GM18526 (cell line): ENCODE data around the gene GLT1D1.

Source experiments
- POLR2A ChIP-seq: IDR thresholded peaks from 3 replicates; pipeline ENCODE4 v1.6.1; 2011; ENCODE audit not compliant: insufficient read length; ENCODE audit errors: extremely low read depth

Gene GLT1D1

DNA sequence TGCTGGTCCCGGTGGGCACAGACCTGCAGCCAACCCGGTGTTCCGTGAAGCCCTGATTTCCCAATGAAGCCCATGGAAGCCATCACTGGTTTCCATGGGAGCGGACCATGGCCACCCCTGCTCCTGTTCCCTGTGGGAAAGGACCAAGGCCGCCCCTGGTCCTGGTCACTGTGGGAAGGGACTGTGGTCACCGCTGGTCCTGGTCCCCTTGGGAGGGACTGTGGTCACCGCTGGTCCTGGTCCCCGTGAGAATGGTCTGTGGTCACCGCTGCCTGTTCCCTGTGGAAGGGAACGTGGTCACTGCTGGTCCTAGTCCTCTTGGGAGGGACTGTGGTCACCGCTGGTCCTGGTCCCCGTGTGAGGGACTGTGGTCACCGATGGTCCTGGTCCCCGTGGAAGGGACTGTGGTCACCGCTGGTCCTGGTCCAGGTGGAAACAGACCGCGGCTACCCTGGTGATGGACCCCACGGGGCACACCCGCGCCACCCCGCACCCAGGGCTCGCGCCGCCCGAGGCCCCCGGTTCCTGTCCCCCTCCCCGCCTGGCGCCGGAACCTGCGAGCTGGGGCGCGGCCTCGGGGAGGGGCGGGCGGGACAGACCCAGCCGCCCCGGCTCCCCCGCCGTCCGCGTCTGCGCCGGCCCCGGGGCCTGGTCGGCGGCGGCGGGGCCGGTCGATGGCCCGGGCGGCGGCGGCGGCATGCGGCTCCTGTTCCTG is at the start of gene GLT1D1:
Gene GLT1D1 (plus strand): TSS at position 594 of the 715 bp plus-strand sequence. CDS start 104 bp downstream, at position 698.
- no peak for TF ChIP-seq POLR2A

- no peak for TF ChIP-seq POLR2A
Observed at GRCh38 chr12:128803788-128804187, 49.5 kb upstream of the GLT1D1 start.

DNA sequence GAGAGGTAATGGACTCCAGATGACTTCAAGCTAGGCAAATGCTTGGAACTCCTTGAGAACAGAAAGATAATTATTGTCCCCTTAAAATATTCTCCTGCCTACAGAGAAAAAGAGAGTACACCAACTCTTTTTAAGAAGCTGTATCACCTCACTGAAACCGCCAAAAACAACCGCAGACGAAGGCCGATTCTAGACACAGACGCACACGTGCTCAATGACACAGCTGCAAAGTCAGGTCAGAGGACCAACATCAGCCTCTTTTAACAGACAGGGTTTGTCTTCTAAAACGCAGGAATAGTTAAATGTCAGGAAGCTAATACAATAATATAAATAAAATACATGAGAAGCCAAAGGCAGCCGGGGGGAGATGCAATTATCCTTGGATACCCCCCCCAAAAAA is 48.5 kb upstream of the GLT1D1 start:
- no peak for TF ChIP-seq POLR2A

- no peak for TF ChIP-seq POLR2A
Observed at GRCh38 chr12:128806573-128806972, 46.7 kb upstream of the GLT1D1 start.

DNA sequence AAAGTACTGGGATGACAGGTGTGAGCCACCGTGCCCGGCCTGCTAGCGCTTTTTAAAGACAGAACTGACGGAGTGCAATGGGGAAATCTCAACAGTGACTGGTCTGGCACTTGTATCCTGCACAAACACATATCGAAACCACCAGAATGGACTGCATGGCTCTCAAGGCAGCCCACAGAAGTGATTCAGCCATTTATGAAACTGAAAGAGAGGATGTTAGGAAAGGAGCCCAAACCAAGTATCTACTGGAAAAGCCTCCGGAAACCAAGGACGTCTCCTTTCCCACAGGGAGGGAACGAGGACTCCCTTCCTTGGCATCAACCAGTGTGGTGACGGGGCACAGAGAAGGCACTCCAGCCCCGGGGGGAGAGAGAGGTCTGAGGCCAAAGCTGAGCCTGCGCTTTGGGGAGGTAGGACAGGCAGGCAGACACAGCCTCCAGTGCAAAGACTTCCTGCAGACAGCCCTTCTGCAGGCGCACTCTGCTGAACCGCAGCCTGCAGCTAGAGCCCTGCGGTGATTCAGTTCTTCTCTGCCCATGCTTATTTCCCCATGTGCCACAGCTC is 46.0 kb upstream of the GLT1D1 start:
- no peak for TF ChIP-seq POLR2A

DNA sequence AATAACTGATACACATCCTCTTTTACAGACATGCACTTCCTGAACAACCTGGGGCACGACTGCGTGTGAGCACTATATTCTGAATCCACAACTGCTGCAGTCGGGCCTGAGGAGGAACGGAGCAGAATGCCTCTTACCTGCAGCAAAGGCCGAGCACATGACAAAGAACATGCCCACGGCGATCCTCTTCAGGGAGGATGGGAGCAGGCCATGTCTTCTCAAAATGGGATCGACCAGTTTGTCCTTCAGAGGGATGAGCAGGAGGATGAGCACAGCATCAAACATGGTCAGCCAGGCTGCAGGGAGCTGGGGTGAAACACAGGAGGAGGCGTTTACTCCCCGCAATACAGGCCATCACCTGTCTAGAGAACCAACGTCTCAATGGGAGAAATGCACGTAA is 44.6 kb upstream of the GLT1D1 start:
- TF ChIP-seq POLR2A: no peak

DNA sequence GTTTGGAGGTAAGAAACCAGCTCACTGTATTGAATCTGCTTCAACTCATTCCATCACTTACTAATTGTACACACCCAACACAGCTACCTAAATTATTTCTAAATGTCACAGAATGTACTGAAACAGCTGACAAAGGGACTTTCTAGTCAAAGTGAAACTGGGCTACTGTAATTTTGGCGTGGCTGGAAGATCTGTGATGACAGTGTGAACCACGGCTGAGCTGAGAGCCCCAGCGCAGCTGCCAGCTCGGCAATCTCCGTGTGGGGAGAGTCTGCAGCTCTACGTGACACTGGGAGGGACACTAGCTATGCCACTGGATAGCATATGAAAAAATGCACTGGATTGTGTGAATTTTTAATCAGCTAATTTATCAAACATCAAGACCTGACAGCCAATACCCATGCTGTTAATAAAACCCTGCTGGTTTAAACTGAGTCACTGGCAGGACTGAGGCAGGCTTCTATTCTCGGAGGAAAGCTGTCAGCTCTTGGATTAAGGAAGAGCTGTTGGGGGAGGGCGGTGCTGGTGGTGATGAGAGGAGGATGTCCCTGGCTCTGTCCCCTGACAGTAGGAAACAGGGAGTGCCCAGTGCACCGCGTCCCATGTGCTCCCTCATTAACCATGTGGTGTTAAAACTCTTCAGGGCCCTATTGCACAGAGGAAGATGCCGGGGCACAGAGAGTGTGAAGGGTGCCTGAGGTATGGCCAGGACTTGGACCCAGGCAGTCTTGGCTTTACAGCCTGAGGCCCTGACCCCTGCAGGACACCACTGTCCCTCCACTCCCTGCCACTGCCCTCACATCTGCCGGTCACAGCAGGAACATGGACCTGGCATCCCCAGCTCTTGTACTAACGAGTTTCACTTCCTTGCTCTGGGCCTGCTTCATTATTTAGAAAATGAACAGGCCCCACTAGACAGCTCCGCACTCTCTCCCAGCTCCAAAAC is 42.8 kb upstream of the GLT1D1 start:
- TF ChIP-seq POLR2A: no peak

GRCh38 chr12:128811806-128812205 is 41.5 kb upstream of the GLT1D1 start:
- TF ChIP-seq POLR2A: no peak

DNA sequence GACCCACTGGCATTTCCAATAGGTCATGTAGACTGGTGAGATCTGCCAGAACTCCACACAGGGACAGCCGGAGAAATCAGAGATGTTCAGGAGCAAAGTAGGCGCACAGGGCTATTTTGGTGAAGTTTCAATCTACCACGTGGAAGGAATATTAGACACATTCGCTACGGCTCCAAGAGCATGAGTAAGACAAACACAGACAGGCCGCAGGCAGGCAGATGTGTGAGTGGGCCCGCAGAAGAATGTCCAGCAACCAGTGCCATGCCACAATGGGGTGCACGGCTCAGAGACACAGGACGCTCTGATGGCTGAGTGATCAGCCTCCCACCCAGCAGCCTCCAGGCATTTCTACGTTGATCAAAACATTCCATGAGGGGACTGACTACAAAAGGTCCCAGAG is 39.9 kb upstream of the GLT1D1 start:
- TF ChIP-seq POLR2A: no peak

DNA sequence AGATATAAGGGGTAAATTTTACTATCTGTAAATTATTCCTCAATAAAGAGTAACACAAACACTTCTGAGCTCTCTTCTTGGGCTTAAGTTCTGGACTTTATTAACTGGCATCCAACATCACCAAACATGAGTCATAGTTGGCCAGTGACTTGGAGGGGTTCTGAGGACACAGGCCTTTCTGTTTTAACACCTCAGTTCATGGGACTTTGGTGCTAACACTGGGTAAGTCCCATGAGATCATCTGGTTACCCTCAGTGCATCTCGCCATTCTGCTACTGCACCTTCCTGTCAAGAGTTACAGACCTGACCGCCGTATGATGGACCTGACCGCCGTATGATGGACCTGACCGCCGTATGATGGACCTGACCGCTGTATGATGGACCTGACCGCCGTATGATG is 39.4 kb upstream of the GLT1D1 start:
- no peak for TF ChIP-seq POLR2A

- no peak for TF ChIP-seq POLR2A
Observed at GRCh38 chr12:128814411-128815261, 38.6 kb upstream of the GLT1D1 start.

DNA sequence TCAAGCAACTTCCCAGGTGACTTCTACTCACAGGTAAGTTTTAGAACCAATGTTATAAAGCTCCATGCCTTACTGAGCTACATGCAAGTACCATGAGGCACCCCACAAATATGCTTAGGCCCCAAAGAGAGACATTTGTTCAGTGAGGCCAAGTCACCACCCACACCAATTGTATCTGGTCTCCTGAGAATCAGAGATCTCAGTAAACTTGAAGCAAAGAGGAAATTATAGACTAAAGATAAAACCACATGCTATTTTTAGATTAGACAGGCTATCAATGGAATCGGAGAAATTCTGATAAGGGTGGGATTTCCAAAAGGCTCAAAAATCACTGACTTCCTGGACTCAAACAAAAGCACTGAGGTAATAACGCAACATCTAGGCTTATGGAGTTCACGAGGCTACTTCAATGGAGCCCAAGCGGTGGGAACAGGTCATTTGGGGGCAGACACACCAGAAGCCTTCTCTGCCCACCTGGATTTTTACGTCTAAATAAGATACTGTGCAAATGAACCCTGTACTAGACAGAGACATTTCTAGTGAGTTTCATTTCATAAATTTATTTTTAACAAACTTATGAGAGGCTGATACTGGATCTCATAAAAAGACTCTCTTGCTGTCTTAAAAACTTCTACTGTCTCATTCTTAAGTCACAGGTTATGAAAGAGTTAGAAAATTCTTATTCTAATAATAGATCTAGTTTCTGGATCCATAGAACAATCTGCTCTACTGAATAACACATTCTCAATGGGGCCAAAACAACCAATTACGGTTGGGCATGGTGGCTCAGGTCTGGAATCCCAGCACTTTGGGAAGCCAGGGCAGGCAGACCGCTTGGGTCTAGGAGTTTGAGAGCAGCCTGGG is 37.3 kb upstream of the GLT1D1 start:
- TF ChIP-seq POLR2A: no peak

DNA sequence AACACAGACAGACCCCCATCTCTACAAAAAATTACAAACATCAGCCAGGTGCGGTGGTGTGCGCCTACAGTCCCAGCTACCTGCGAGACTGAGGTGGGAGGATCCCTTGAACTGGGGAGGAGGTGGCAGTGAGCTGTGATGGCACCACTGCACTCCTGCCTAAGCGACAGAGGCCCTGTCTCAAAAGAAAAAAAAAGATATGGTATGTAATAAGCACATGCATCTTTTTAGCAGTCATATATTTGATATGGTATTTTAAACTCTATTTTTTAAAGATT is 36.7 kb upstream of the GLT1D1 start:
- TF ChIP-seq POLR2A: no peak
